Psoas muscle (tissue), 8 donors: Measurements from ENCODE around the gene PSMC3. TPM values are rescaled to one million over a fixed set of nuclear protein-coding genes. Genes with fewer than 3 reads are reported as not detected.

Experiments
- ATAC-seq, 4 donors: fragments of 200-7000 bp; cut with Tn5 transposase; one replicate each; pipeline ENCODE4 v1.9.1; 2020; ENCODE audit warnings: moderate library complexity in 3 of 4, mild to moderate bottlenecking in 2 of 4
- DNase-seq, 2 donors: peaks; one replicate each; pipeline ENCODE4 v3.0.0-alpha.2; 2020
- H3K27ac ChIP-seq: fragments of 200-600 bp; one replicate; pipeline ENCODE4 v1.8.0; 2022
- H3K27me3 ChIP-seq, 3 donors: fragments of 200-600 bp in 1 of 3; one replicate each; pipeline versions ENCODE4 v1.6.1 to v1.8.0; 2013 to 2022; ENCODE audit warnings: low read length in 2 of 3, mild to moderate bottlenecking in 2 of 3, moderate library complexity in 1 of 3; ENCODE audit not compliant: insufficient read depth in 3 of 3
- H3K36me3 ChIP-seq, 2 donors: fragments of 200-600 bp in 1 of 2; one replicate each; pipeline versions ENCODE4 v1.6.1 to v1.8.0; 2013 to 2022; ENCODE audit warnings: low read depth in 1 of 2, mild to moderate bottlenecking in 1 of 2, moderate library complexity in 1 of 2; ENCODE audit not compliant: insufficient read depth in 1 of 2
- H3K4me1 ChIP-seq: fragments of 200-600 bp; one replicate; pipeline ENCODE4 v1.8.0; 2022
- H3K4me3 ChIP-seq: fragments of 200-600 bp; one replicate; pipeline ENCODE4 v1.8.0; 2022; ENCODE audit warnings: mild to moderate bottlenecking
- H3K9me3 ChIP-seq: fragments of 200-600 bp; one replicate; pipeline ENCODE4 v1.8.0; 2022
- WGBS, 3 donors: extraction: QIAGEN DNeasy Blood & Tissue Kit; methylation state at CpG; one replicate each; pipeline versions ENCODE4 v1.1.6 to v1.1.7; 2013; 5-methylcytosine and 5-hydroxymethylcytosine counted together
- intact Hi-C, 2 donors: fragments of 100-400 bp; cut with DNase I; formaldehyde crosslinking; loops; one replicate each; pipeline versions ENCODE4 v1.11.0 to v1.14.2; 2022
- polyA plus RNA-seq, 3 donors: library from polyadenylated mRNA; stranded (reverse); fragments of 200-250 nt; gene quantifications; one replicate each; pipeline ENCODE4 v1.2.3, GENCODE V29; 2013
- total RNA-seq, 4 donors: library from RNA; stranded (reverse); fragmentation: NEBNext Ultra II Directional in 2 of 4; extraction: Animal tissue kit (Norgen Biotek cat#: 25700) in 2 of 4; gene quantifications; one replicate each; pipeline versions ENCODE4 v1.2.1 to v1.2.4, GENCODE V29; 2021 to 2023
- TF ChIP-seq, protein P1 (sequence below): fragments of 200-600 bp; IDR thresholded peaks from one replicate; pipeline ENCODE4 v1.8.0; 2022; ENCODE audit warnings: antibody characterized with exemption
- donor health status: healthy with polysubstance abuse.
- donor health status: DM: no; HTN: no; CAD: no; lungs with moderate emphysema.
- donor health status: Bipolar disorder and iron deficiency.
- donor health status: healthy.
- donor health status: DM: yes; HTN: yes; CAD: no.
- donor health status: DM: no; HTN: no; CAD: no.
- donor health status: DM: no; HTN: no; CAD: no.
- donor health status: DM: yes; HTN: yes; CAD: no.

The PSMC3 gene
- total and polyA plus RNA-seq, 7 donors, result 141 to 346 (median 255) TPM

DNA sequence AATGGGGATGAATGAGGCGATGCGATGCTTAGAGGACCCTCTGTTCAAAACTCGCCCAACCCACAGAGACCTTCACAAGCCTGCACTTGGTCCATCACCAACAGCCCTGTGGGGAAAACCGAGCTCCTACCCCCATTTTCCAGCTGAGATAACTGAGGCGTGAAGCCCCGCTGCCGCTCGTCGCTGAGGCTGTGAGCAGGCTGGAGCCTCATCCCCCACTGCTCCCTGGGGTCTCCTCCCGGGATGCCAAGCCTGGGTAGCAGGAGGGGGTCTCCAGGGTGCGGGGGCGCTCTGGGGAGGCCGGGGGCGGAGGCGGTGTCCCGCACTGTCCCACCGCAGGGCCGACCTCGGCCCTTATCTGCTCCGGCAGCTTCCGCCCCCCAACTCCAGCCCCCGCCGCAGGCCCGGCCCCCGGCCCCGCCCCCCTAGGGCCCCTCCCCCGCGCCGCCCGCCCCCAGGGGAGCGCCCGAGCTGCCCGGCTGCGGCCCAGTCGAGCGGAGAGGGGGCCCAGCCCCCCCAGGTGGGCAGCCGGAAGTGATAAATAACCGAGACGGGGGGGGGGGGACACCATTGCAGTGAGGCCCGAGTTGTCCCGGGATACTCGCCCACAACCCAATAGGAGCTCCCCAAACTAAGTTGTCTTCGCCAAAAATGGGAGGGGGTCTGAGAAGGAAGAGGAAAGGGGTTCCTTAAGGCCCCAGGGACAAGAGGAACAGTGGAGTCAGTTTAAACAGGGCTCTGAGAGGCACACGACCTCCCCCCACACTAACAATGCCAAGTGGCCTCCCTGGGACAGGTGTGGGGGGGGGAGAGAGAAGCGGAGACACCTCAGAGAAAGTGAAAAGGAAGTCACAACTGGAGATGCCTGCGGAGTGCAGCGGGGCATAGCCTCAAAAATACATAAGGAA lies 26.1 kb downstream of the PSMC3 start:
- Histone ChIP-seq H3K4me3 (peak overlapping the region; percentile 64), H3K36me3 (no peaks in the 10 kb centered on the region), H3K27me3 (no peaks in the 10 kb centered on the region), H3K9me3 (no peaks in the 10 kb centered on the region), H3K4me1 (peaks cover 9% of the 10 kb centered on the region), H3K27ac (peak overlapping the region; percentile 41)
- peak in 3 of 4 donors; percentile 22 to 61 (median 60) for ATAC-seq
- TF ChIP-seq, protein P1, sequence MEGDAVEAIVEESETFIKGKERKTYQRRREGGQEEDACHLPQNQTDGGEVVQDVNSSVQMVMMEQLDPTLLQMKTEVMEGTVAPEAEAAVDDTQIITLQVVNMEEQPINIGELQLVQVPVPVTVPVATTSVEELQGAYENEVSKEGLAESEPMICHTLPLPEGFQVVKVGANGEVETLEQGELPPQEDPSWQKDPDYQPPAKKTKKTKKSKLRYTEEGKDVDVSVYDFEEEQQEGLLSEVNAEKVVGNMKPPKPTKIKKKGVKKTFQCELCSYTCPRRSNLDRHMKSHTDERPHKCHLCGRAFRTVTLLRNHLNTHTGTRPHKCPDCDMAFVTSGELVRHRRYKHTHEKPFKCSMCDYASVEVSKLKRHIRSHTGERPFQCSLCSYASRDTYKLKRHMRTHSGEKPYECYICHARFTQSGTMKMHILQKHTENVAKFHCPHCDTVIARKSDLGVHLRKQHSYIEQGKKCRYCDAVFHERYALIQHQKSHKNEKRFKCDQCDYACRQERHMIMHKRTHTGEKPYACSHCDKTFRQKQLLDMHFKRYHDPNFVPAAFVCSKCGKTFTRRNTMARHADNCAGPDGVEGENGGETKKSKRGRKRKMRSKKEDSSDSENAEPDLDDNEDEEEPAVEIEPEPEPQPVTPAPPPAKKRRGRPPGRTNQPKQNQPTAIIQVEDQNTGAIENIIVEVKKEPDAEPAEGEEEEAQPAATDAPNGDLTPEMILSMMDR, result no peak
- WGBS, 3 donors, result 13 to 16% (median 15%) methylated on average over 37 to 47 of the region's 47 CpGs
- intact Hi-C loops, result no loop called here
- peak; percentile 33 to 54 for DNase-seq

- no peaks in the 10 kb centered on the region for H3K36me3 ChIP-seq
- peaks cover 14% of the 10 kb centered on the region for H3K4me1 ChIP-seq
- H3K27ac ChIP-seq, result no peak overlapping the region
- TF ChIP-seq, protein P1, result no peak
- ATAC-seq (no peak), DNase-seq (peak; percentile 3 to 34)
- WGBS, 3 donors, result 97 to 100% (median 100%) methylated on average over 1 of the region's 1 CpG
- no peak overlapping the region for H3K4me3 ChIP-seq
- intact Hi-C loops, result no loop called here
- H3K27me3 ChIP-seq, result no peaks in the 10 kb centered on the region
- H3K9me3 ChIP-seq, result no peaks in the 10 kb centered on the region
Observed at GRCh38 chr11:47398551-47398950, 27.7 kb downstream of the PSMC3 start.

GRCh38 chr11:47398011-47398410 lies 28.2 kb downstream of the PSMC3 start:
- Histone ChIP-seq H3K4me3 (no peak overlapping the region), H3K4me1 (peaks cover 18% of the 10 kb centered on the region), H3K36me3 (no peaks in the 10 kb centered on the region), H3K27ac (no peak overlapping the region), H3K27me3 (no peaks in the 10 kb centered on the region), H3K9me3 (no peaks in the 10 kb centered on the region)
- no peak for ATAC-seq
- 76 to 87% (median 83%) methylated on average over 3 of the region's 3 CpGs for WGBS, 3 donors
- peak; percentile 7 to 24 for DNase-seq
- TF ChIP-seq, protein P1, result no peak
- intact Hi-C loops, result no loop called here

- DNase-seq (no peak), ATAC-seq (no peak)
- Histone ChIP-seq H3K27me3 (no peaks in the 10 kb centered on the region), H3K9me3 (no peaks in the 10 kb centered on the region), H3K4me1 (peaks cover 16% of the 10 kb centered on the region), H3K4me3 (no peak overlapping the region), H3K27ac (no peak overlapping the region), H3K36me3 (no peaks in the 10 kb centered on the region)
- intact Hi-C loops, result no loop called here
- TF ChIP-seq, protein P1, result no peak
- 90 to 100% (median 94%) methylated on average over 3 of the region's 3 CpGs for WGBS, 3 donors
Observed at GRCh38 chr11:47396049-47396320, 30.3 kb downstream of the PSMC3 start.
